ENCODE measurements around the gene RAPGEF4.
A peak's percentile ranks its signal among the peaks of the same experiment; 100 is the strongest.

Gene RAPGEF4

DNA sequence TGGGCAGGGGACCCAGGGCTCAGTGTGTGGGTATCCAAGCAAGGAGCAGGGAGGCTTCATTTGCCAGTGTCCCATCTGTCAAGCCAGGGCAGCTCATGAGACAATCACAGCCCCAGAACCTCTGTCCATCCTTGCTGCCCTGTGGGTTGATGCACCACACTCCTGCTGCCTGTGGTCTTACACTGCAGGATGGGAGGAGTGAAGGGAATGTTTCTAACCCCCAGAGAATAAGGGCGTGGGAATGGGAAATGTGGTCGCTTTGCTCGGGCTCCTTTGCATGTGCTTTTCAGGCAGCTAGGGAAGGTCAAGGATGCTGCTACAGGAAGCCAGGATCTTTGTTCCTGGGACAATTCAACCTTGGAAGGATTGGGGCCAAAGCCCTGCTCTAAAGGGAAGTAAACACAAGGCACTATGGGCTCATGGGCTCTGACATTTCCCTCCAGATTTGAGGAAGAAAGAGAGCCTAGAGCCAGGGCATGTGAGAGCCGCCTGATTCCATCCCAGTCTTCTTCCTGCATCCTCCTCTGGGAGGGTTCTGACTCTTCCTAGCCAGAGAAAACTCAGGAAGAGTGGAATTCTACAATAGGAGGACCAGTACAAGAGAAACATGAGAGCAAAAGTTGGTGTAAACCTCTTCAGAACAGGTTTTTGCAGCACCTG is 321.2 kb downstream of the RAPGEF4 start:
- no peak for FAIRE-seq
- DNase-seq (ENCODE audit: low spot score), result no peak

- DNase-seq (ENCODE audit: low spot score) (no peak), FAIRE-seq (peak; percentile 30)
Measured at GRCh38 chr2:173058097-173058496, 322.5 kb downstream of the RAPGEF4 start.

- no peak for FAIRE-seq
Measured at GRCh38 chr2:173058673-173059072, 323.0 kb downstream of the RAPGEF4 start.

DNA sequence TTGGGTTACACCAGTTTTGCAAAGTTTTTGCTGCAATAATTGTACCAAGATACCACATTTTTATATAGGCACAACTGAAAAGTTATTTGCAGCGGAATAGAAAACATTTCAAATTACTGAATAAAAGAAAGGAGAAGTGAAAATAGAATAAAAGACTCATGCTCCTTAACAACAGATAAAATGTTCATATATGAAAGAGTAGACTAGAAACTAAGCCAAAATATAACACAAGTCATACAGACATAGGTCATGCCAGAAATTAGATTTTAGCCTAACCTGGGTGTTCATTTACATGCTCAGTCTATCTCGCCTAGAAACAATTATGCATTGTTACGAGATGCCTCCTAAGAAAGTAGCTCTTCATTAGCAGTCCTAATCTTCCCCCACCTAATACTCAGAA is 323.6 kb downstream of the RAPGEF4 start:
- DNase-seq (ENCODE audit: low spot score), result no peak
- FAIRE-seq, result no peak

More at GRCh38 chr2:173058673-173059072, 323.0 kb downstream of the RAPGEF4 start:
- no peak for DNase-seq (ENCODE audit: low spot score)

- no peak for DNase-seq (ENCODE audit: low spot score)
- no peak for FAIRE-seq
Measured at GRCh38 chr2:173059971-173060461, 324.4 kb downstream of the RAPGEF4 start.

DNA sequence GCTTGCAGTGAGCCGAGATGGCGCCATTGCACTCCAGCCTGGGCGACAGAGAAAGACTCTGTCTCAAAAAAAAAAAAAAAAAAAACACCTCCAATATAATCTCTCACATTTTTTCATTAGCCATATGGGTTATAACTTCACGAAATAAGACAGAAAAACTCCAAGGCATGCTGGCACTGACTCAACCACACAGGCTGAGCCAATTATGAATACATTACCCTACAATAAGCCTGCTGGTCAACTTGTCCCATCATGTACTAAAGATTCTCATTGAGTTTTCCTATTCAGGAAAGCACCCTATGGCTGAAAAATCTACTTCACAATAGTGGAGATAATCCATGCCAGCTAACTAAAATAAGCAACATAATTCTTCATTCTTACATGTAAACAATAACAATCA is 327.2 kb downstream of the RAPGEF4 start:
- no peak for FAIRE-seq
- DNase-seq (ENCODE audit: low spot score), result no peak

- no peak for FAIRE-seq
Measured at GRCh38 chr2:173064151-173064805, 328.6 kb downstream of the RAPGEF4 start.

DNA sequence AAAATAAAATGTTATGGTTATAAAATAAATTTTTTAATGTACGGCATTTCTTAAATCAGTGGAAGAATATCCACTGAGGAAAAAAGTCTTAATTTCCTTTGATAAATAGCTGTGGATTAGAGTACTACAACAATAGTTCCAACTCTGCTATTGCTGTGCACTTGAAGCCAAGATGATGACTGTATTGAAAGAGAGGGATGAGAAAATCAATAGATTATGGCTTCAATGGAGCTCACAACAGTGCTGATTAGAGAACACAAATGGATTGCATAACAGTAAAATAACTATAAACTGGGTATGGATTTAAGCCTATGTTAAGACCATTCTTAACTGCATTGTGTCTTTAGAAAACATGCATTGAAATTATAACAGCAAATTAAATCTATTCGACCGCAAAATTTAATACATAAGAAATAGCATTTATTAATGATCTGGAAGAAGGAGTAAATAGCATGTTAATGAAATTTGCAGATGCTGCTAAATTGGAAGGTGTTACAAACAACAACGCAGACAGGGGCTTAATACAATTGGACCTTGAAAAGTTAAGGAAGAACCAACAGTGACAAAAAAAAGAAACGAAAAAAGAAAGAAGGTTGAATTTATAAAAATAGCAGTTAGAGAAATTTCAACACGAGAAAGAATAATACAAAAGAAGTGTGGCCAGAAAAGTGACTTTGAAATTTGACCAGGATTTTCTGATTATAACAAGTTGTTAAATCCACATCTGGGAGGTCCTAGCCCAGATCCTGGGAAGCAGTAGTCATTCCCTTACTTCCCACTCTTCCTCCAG is 331.4 kb downstream of the RAPGEF4 start:
- no peak for DNase-seq (ENCODE audit: low spot score)
- FAIRE-seq, result no peak

More at GRCh38 chr2:173064151-173064805, 328.6 kb downstream of the RAPGEF4 start:
- no peak for DNase-seq (ENCODE audit: low spot score)

DNA sequence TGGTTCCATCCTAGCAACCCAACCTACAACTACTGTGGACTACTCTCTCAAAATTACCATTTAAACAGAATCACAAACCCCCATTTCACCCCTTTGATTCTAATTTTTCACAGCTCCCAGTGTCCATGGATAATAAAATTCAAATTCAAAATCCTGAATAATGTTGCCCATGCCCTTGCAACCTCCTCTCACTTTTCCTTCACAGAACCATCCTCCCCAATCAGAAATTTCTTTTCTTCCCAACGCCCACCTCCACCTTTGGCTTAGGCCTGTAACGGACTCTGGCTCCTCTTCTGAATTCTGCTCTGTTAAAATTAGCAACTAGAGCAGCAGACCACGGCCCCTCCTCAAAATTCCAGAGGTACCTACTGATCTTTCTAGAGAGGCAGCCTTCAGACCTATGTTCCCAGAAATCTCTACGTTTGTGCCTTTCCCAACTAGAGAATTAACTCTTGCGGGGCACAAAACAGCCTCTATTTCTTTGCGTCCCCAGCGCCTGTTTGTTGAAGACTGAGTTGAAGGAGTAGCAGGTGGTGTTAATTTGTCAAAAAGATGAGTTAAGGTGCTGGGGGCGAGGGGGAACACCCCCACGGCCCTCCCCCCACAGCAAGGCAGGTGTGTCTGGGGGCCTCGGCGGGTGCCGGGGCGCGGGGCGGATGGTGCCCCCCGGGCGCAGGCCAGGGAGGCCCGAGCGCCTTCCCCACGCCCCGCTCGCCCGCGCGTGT is 339.6 kb downstream of the RAPGEF4 start:
- no peak for FAIRE-seq
- no peak for DNase-seq (ENCODE audit: low spot score)

- peak; percentile 92 for FAIRE-seq
Measured at GRCh38 chr2:173075781-173076580, 340.3 kb downstream of the RAPGEF4 start, which contains the start of gene MAP3K20. TSS of gene MAP3K20 (plus strand) at chr2:173075846. CDS start at chr2:173091032, 15,186 bp downstream.

GRCh38 chr2:173076581-173077345 is 341.1 kb downstream of the RAPGEF4 start:
- FAIRE-seq, result no peak

More at GRCh38 chr2:173075781-173076580, 340.3 kb downstream of the RAPGEF4 start, which contains the start of gene MAP3K20:
- peak; percentile 65 for DNase-seq (ENCODE audit: low spot score)

GRCh38 chr2:173077506-173078177 is 342.0 kb downstream of the RAPGEF4 start:
- DNase-seq (ENCODE audit: low spot score) (no peak), FAIRE-seq (no peak)

More at GRCh38 chr2:173076581-173077345, 341.1 kb downstream of the RAPGEF4 start:
- DNase-seq (ENCODE audit: low spot score), result peak; percentile 36

DNA sequence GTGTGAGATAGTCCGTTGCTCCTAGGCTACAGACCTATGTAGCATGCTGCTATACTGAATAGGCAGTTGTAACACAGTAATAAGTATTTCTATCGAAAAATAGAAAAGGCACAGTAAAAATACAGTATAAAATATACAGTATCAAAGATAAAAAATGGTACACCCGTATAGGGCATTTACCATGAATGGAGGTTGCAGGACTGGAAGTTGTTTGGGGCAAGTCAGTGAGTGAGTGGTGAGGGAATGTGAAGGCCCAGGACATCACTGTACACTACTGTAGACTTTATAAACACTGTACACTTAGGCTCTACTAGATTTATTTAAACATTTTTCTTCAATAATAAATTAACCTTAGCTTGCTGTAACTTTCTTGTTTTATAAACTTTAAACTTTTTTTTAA is 343.5 kb downstream of the RAPGEF4 start:
- no peak for DNase-seq (ENCODE audit: low spot score)
- FAIRE-seq, result no peak

DNA sequence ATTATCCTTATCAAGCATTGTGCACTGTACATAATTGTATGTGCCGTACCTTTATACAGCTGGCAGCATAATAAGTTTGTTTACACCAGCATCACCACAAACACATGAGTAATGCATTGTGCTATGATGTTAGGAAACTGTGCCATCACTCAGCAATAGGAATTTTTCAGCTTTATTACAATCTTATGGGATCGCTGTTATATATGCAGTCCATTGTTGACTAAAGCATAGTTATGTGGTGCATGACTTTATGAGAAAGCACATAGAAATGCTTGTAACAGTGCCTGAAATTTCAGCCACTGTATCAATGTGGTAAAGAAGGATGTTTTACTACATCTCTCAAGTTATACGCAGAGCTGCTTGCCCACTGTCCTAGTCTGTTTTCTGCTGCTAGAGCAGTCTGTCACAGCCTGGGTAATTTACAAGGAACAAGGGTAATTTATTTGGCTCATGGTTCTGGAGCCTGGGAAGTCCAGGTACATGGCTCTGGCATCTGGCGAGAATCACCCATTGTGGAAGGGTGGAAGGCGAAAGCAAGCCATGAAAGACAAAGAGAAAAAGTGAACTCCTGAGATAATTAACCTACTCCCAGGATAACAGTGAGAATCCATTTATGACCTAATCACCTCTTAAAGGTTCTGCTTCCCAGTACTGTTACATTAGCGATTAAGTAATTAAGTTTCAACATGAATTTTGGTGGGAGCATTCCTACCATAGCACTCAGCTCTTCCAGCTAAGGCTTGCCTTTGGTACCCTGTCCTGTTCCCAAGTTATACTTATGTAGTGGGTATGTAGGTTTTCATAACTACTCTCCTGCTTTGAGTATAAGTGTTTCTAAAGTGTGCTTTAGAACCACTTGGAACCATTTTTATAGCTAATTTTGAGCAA is 344.6 kb downstream of the RAPGEF4 start:
- DNase-seq (ENCODE audit: low spot score) (no peak), FAIRE-seq (no peak)

DNA sequence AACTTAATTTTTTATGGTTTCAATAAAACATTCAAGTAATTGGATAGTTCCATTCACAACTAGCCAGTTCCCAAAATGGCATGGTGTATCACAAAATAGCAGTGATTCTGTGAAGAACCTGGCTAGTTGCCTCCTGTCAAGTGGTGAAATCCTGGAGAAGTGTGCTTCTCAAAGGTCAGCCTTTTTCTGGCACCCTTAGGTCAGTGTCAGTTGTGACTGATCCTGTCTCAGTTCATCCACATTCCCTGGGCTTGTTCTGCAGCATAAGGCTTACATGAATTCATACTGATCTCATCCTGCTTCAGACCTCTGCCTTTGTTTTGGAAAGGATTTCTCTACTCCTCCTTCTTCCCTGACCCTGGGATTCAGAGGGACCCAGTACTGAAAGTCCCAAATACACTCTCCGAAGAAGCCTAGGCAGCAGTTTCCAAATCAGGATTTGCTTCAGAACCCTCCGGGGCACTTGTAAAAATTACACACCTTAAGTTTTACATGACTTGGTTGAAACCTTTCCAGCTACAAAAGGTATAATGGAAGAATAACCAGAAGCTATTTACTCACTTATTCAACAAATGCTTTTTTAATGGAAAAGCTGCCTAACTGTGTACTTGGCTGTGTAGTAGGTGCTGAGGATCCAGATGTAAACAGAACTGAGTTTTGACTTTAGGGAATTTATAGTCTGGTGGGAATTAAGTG is 351.0 kb downstream of the RAPGEF4 start:
- FAIRE-seq (no peak), DNase-seq (ENCODE audit: low spot score) (no peak)

DNA sequence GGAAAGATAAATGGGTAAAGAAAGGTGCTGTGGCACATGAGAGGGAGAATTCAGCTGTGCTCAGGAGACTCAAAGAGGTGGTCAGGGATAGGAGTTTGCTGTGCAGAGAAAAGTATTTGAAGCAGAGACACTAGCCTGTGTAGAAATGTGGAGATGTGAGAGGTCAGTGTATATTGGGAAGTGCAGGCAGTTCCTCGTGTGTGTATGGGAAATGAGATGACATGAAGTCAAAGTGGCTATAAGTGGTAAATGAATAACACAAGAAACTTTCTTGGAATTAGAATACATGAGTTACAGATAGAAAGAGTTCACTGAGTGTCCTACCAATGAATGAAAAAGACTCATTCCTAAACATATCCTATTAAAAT is 351.6 kb downstream of the RAPGEF4 start:
- no peak for DNase-seq (ENCODE audit: low spot score)
- FAIRE-seq, result no peak

DNA sequence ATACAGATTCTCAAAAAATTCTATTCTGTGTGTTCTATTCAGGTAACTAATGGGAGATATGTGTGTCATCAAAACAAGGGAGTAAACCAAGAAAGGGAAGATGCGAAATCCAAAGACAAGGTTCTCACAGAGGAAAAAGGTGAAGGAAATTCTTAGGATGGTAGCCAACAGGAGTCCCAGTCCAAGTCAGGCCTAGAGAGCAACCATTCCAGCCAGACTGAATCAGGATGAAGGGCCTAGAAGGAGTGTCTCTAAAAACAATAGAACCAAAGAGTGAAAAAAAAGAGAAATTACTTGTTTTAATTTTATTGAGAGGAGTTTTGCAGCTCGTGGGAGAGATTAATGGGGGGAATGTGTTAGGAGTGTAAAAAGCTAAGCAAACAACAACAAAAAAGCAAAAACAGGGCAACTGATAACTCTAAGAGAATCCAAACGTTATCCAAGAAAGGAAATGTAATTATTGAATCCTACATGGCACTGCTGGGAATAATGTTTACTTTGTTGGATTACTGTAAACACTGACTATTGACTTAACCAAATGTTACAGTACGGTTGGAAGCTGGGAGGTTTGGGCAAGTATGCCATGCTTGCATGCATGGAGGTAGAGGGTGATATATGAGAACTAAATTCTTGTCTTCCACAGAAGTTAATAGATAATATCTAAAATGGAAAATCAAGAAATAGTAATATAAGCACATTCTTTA is 352.3 kb downstream of the RAPGEF4 start:
- FAIRE-seq (no peak), DNase-seq (ENCODE audit: low spot score) (no peak)
